GM21529 (cell line): ENCODE results near the gene CLSTN2.
"Not testable (repeated sequence)": the region's sequence is repeated elsewhere in the genome, so short reads cannot be mapped to it uniquely, and the experiment has no call there.

ENCODE experiments used
- ATAC-seq: cut with Tn5 transposase; IDR thresholded peaks from one replicate; pipeline ENCODE4 v1.9.1; 2021; ENCODE audit not compliant: unreplicated experiment

Gene CLSTN2

GRCh38 chr3:140403608-140404007, 468.6 kb downstream of the CLSTN2 start:
- ATAC-seq: no peak

- no peak for ATAC-seq
Measured at GRCh38 chr3:140406655-140407054, 471.7 kb downstream of the CLSTN2 start.

- no peak for ATAC-seq
Measured at GRCh38 chr3:140408252-140408651, 473.3 kb downstream of the CLSTN2 start.

GRCh38 chr3:140416666-140417065, 481.7 kb downstream of the CLSTN2 start:
- no peak for ATAC-seq

GRCh38 chr3:140420621-140421357, 485.8 kb downstream of the CLSTN2 start:
- ATAC-seq: no peak

- no peak for ATAC-seq
Measured at GRCh38 chr3:140421884-140422283, 486.9 kb downstream of the CLSTN2 start.

- no peak for ATAC-seq
Measured at GRCh38 chr3:140423146-140423545, 488.2 kb downstream of the CLSTN2 start.

- ATAC-seq: not testable (repeated sequence)
Measured at GRCh38 chr3:140423574-140423973, 488.6 kb downstream of the CLSTN2 start.

- ATAC-seq: no peak
Measured at GRCh38 chr3:140424211-140424610, 489.2 kb downstream of the CLSTN2 start.

- ATAC-seq: no peak
Measured at GRCh38 chr3:140424726-140425125, 489.7 kb downstream of the CLSTN2 start.

- ATAC-seq: no peak
Measured at GRCh38 chr3:140427786-140428185, 492.8 kb downstream of the CLSTN2 start.

GRCh38 chr3:140428380-140428779, 493.4 kb downstream of the CLSTN2 start:
- no peak for ATAC-seq

- ATAC-seq: no peak
Measured at GRCh38 chr3:140429791-140430190, 494.8 kb downstream of the CLSTN2 start.

- ATAC-seq: no peak
Measured at GRCh38 chr3:140430494-140430893, 495.5 kb downstream of the CLSTN2 start.

GRCh38 chr3:140432229-140432669, 497.3 kb downstream of the CLSTN2 start:
- ATAC-seq: no peak

GRCh38 chr3:140433431-140433830, 498.4 kb downstream of the CLSTN2 start:
- ATAC-seq: no peak

- no peak for ATAC-seq
Measured at GRCh38 chr3:140434261-140434905, 499.4 kb downstream of the CLSTN2 start.

GRCh38 chr3:140436421-140436820, 501.4 kb downstream of the CLSTN2 start:
- no peak for ATAC-seq

- ATAC-seq: no peak
Measured at GRCh38 chr3:140438736-140439470, 503.9 kb downstream of the CLSTN2 start.

GRCh38 chr3:140439527-140439926, 504.5 kb downstream of the CLSTN2 start:
- no peak for ATAC-seq

GRCh38 chr3:140440446-140440845, 505.5 kb downstream of the CLSTN2 start:
- no peak for ATAC-seq

- no peak for ATAC-seq
Measured at GRCh38 chr3:140441006-140441405, 506.0 kb downstream of the CLSTN2 start.
